Colonic mucosa (tissue), 4 donors: ENCODE results near the gene PAN2. TPM values are rescaled to one million over a fixed set of nuclear protein-coding genes. Genes with fewer than 3 reads are reported as not detected.
"Not testable (repeated sequence)": the region's sequence is repeated elsewhere in the genome, so short reads cannot be mapped to it uniquely, and the experiment has no call there.

Experiments used
- DNase-seq: peaks from one replicate; pipeline ENCODE4 v3.0.0-alpha.2; 2020
- H3K27ac ChIP-seq: fragments of 200-600 bp; one replicate; pipeline ENCODE4 v1.8.0; 2021
- H3K27me3 ChIP-seq: fragments of 200-600 bp; one replicate; pipeline ENCODE4 v1.8.0; 2021
- H3K36me3 ChIP-seq: fragments of 200-600 bp; one replicate; pipeline ENCODE4 v1.8.0; 2021
- H3K4me1 ChIP-seq: fragments of 200-600 bp; one replicate; pipeline ENCODE4 v1.8.0; 2021; ENCODE audit warnings: mild to moderate bottlenecking
- H3K4me3 ChIP-seq: fragments of 200-600 bp; one replicate; pipeline ENCODE4 v1.8.0; 2021
- H3K9ac ChIP-seq, 2 donors: one replicate each; pipeline ENCODE4 v1.7.0; 2013; ENCODE audit warnings: control low read depth in 2 of 2, low read depth in 2 of 2, low read length in 2 of 2
- H3K9me3 ChIP-seq: fragments of 200-600 bp; one replicate; pipeline ENCODE4 v1.8.0; 2021
- intact Hi-C: fragments of 100-400 bp; cut with DNase I; formaldehyde crosslinking; loops from one replicate; pipeline ENCODE4 v1.14.1; 2022
- total RNA-seq, 2 donors: library from RNA; stranded (reverse); fragmentation: NEBNext Ultra II Directional in 1 of 2; extraction: Animal tissue kit (Norgen Biotek cat#: 25700) in 1 of 2; gene quantifications; one replicate each; pipeline ENCODE4 v1.2.1, GENCODE V29; 2021
- TF ChIP-seq, protein P1 (sequence below): fragments of 200-600 bp; IDR thresholded peaks from one replicate; pipeline ENCODE4 v1.8.0; 2022; ENCODE audit warnings: antibody characterized with exemption, mild to moderate bottlenecking
- donor health status: healthy.
- donor health status: DM: no; HTN: no; CAD: no.
- donor health status: DM: no; HTN: no; CAD: no.

The PAN2 gene
- total RNA-seq, 2 donors from 2014 or later: 48.1 to 68.0 TPM

DNA sequence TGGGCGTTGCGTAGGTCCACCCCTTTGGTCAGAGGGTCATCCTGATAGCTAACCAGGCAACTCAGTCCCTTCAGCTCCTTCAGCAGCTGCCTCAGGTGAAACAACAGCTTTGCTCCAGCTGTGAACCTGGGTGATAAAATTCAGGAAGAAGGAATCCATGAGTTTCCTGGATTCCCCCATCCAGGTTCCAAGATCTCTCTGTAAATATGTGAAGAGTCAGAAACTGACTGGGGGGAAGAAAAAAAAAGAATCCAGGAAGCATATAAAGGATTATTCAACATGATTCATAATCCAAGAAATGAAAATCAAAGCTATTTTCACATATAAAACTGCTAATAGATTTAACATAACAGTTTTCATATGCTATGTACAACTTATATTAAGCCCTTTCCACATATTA lies 17.5 kb upstream of the PAN2 start:
- Histone ChIP-seq H3K4me3 (no peak overlapping the region), H3K27me3 (no peaks in the 10 kb centered on the region), H3K9ac (no peak overlapping the region), H3K36me3 (peaks cover 40% of the 10 kb centered on the region), H3K4me1 (no peaks in the 10 kb centered on the region), H3K9me3 (no peaks in the 10 kb centered on the region), H3K27ac (no peak overlapping the region)
- no peak for DNase-seq
- TF ChIP-seq, protein P1, sequence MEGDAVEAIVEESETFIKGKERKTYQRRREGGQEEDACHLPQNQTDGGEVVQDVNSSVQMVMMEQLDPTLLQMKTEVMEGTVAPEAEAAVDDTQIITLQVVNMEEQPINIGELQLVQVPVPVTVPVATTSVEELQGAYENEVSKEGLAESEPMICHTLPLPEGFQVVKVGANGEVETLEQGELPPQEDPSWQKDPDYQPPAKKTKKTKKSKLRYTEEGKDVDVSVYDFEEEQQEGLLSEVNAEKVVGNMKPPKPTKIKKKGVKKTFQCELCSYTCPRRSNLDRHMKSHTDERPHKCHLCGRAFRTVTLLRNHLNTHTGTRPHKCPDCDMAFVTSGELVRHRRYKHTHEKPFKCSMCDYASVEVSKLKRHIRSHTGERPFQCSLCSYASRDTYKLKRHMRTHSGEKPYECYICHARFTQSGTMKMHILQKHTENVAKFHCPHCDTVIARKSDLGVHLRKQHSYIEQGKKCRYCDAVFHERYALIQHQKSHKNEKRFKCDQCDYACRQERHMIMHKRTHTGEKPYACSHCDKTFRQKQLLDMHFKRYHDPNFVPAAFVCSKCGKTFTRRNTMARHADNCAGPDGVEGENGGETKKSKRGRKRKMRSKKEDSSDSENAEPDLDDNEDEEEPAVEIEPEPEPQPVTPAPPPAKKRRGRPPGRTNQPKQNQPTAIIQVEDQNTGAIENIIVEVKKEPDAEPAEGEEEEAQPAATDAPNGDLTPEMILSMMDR: no peak
- intact Hi-C loops: no loop called here

DNA sequence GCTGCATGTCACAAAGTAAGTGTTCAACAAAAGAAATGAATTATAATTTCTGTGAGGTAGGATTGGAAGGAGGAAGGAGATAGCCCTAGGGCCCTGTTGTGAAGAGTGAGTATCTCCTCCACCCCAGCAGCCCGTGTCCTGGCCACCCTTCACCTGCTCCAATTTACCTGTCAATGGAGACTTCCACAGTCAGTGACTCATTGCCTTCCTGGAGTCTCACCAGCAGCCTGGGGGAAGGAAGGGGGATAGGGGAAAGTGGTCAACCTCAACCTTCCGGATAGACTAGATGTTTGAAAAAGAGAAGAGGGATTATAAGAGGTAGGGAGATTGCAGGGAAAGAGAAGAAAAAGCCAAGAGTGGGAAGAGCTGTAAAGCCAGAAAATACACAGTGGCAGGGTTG lies 16.9 kb upstream of the PAN2 start:
- Histone ChIP-seq H3K9ac (no peak overlapping the region), H3K27me3 (no peaks in the 10 kb centered on the region), H3K36me3 (peaks cover 34% of the 10 kb centered on the region), H3K27ac (no peak overlapping the region), H3K4me3 (no peak overlapping the region), H3K4me1 (no peaks in the 10 kb centered on the region), H3K9me3 (no peaks in the 10 kb centered on the region)
- TF ChIP-seq, protein P1: no peak
- intact Hi-C loops: no loop called here
- no peak for DNase-seq

DNA sequence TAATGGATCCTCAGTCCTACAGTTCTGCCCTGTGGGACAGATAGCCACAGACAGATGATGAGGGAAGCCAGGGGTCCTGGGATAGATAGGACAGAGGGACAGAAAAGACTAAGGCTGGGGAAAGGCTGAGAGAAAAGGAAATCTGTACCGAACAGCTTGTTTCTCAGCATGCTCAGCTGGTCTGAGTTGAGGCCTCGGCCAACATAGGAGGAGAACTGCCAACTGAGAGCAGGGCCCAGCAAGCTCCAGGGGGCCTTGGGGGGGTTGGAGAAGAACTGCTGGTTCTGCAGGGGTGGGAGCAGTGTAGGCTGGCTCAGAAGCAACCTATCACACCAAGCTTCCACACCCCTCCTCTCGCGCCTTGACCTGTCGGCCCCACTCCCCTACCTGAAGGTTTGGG lies 15.0 kb upstream of the PAN2 start:
- peaks cover 21% of the 10 kb centered on the region for H3K36me3 ChIP-seq
- H3K4me3 ChIP-seq: no peak overlapping the region
- H3K4me1 ChIP-seq: no peaks in the 10 kb centered on the region
- no peaks in the 10 kb centered on the region for H3K9me3 ChIP-seq
- H3K27me3 ChIP-seq: no peaks in the 10 kb centered on the region
- TF ChIP-seq, protein P1: no peak
- H3K9ac ChIP-seq: no peak overlapping the region
- no peak for DNase-seq
- no peak overlapping the region for H3K27ac ChIP-seq
- intact Hi-C loops: no loop called here

DNA sequence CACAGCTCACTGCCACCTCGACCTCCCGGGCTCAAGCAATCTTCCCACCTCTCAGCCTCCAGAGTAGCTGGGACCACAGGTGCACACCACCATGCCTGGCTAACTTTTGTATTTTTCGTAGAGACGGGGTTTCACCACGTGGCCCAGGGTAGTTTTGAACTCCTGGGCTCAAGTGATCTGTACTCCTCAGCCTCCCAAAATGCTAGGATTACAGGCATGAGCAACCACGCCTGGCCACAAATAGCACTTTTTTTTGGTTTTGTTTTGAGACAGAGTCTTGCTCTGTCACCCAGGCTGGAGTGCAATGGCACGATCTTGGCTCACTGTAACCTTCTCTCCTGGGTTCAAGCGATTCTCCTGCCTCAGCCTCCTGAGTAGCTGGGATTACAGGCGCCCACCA lies 13.5 kb upstream of the PAN2 start:
- H3K9me3 ChIP-seq, H3K27ac ChIP-seq, DNase-seq, intact Hi-C loops, H3K4me3 ChIP-seq, H3K9ac ChIP-seq, H3K27me3 ChIP-seq, H3K4me1 ChIP-seq: not testable (repeated sequence)
- H3K36me3 ChIP-seq: peaks cover 21% of the 10 kb centered on the region

DNA sequence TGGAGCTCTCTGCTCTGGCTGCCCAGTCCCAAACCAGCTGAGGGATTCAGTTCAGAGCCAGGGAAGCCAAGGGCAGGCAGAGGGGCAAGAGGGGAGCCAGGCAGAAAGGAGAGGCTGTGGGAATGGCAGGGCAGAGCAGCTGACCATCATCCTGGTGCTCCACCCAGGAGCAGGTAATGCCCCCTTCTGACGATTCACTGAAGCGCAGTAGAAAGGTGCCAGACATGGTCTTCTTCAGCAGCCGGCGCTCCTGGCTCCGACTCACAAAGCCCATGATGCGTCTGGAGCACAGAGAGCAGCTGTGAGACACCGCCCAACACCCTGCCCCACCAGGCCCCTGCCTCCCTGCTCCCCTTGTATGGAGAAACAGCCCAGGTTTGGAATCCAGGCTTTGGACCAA lies 12.9 kb upstream of the PAN2 start:
- no peaks in the 10 kb centered on the region for H3K27me3 ChIP-seq
- H3K4me3 ChIP-seq: no peak overlapping the region
- H3K4me1 ChIP-seq: no peaks in the 10 kb centered on the region
- no peak for DNase-seq
- no peaks in the 10 kb centered on the region for H3K9me3 ChIP-seq
- intact Hi-C loops: no loop called here
- H3K9ac ChIP-seq: no peak overlapping the region
- TF ChIP-seq, protein P1: no peak
- H3K27ac ChIP-seq: no peak overlapping the region
- peaks cover 21% of the 10 kb centered on the region for H3K36me3 ChIP-seq

DNA sequence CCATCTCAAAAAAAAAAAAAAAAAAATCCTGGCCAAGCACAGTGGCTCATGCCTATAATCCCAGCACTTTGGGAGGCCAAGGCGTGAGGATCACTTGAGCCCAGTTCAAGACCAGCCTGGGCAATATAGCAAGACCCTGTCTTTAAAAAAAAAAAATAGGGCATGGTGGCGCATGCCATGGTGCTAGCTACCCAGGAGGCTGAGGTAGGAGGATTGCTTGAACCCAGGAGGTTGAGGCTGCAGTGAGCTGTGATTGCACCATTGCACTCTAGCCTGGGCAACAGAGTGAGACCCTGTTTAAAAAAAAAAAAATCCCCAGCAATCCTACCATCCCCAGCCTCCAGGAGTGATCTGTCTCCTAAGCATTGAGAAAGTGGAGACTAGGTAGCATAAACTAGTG lies 8.5 kb upstream of the PAN2 start:
- DNase-seq, H3K4me3 ChIP-seq, H3K27ac ChIP-seq, H3K9me3 ChIP-seq, H3K27me3 ChIP-seq, H3K9ac ChIP-seq, H3K36me3 ChIP-seq, H3K4me1 ChIP-seq, intact Hi-C loops: not testable (repeated sequence)

DNA sequence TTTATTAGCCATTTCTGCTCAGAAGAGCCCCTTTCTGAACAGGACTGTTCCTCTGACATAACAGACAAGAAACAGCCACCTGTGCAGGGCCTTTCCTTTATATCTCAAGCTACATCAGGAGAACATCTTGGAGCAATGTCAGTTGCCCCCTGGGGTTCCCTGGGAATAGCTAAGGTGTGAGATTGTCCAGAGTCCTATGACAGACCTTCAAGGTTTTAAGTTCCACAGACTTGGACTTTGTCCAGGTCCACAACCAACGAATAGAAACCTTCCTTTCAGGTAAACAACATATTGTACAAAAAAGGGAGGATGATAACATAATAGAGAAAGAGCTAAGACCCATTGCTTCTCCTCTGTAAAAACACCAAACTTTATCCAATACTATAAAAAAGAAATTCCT lies 7.8 kb upstream of the PAN2 start:
- Histone ChIP-seq H3K36me3 (no peaks in the 10 kb centered on the region), H3K4me3 (no peak overlapping the region), H3K27me3 (no peaks in the 10 kb centered on the region), H3K9ac (no peak overlapping the region), H3K4me1 (no peaks in the 10 kb centered on the region), H3K9me3 (no peaks in the 10 kb centered on the region), H3K27ac (no peak overlapping the region)
- no peak for DNase-seq
- intact Hi-C loops: no loop called here
- TF ChIP-seq, protein P1: no peak
